Fibroblast of mammary gland (primary cell): ENCODE data around the gene CAD.

ENCODE experiments used
- DNase-seq: peaks from one replicate; pipeline ENCODE4 v3.0.0-alpha.2; 2010; ENCODE audit warnings: low read depth
- H3K4me3 ChIP-seq: 2 replicates; pipeline ENCODE4 v1.5.1; 2011; ENCODE audit warnings: low read depth, mild to moderate bottlenecking, low read length, moderate library complexity; ENCODE audit not compliant: control insufficient read depth
- TF ChIP-seq, protein P1 (sequence below): conservative IDR thresholded peaks from 2 replicates; pipeline ENCODE4 v1.5.1; 2011; ENCODE audit warnings: low read depth, low read length, inconsistent platforms; ENCODE audit not compliant: control insufficient read depth, insufficient read depth

Gene CAD

DNA sequence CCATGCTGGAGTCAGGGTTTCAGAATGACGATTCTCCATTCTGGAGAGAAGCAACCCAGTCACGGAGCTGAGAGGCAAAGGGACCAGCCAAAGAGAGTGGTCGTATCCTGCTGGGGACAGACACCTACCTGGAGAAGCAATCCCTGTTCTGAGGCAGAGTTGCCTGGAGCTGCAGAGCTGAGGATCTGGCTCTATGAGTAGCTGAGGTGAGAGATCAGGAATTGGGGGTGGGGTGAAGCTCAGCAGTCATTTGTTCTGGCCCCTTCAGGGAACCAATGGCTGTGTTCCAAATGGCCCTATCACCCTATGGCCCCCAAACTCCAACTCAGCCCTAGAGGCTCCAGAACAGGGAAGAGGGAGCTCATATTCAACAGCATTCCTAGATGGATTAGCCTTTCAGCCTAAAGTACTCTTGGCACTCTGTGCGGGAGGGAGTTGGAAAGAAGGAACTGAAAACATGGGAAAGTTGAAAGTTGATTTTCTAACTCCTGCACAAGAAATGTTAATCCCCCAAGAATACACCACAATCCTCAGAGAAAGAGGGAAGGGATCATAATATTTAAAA, 8.6 kb upstream of the CAD start:
- TF ChIP-seq, protein P1, sequence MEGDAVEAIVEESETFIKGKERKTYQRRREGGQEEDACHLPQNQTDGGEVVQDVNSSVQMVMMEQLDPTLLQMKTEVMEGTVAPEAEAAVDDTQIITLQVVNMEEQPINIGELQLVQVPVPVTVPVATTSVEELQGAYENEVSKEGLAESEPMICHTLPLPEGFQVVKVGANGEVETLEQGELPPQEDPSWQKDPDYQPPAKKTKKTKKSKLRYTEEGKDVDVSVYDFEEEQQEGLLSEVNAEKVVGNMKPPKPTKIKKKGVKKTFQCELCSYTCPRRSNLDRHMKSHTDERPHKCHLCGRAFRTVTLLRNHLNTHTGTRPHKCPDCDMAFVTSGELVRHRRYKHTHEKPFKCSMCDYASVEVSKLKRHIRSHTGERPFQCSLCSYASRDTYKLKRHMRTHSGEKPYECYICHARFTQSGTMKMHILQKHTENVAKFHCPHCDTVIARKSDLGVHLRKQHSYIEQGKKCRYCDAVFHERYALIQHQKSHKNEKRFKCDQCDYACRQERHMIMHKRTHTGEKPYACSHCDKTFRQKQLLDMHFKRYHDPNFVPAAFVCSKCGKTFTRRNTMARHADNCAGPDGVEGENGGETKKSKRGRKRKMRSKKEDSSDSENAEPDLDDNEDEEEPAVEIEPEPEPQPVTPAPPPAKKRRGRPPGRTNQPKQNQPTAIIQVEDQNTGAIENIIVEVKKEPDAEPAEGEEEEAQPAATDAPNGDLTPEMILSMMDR = no peak
- DNase-seq = no peak
- no peak overlapping the region for H3K4me3 ChIP-seq

DNA sequence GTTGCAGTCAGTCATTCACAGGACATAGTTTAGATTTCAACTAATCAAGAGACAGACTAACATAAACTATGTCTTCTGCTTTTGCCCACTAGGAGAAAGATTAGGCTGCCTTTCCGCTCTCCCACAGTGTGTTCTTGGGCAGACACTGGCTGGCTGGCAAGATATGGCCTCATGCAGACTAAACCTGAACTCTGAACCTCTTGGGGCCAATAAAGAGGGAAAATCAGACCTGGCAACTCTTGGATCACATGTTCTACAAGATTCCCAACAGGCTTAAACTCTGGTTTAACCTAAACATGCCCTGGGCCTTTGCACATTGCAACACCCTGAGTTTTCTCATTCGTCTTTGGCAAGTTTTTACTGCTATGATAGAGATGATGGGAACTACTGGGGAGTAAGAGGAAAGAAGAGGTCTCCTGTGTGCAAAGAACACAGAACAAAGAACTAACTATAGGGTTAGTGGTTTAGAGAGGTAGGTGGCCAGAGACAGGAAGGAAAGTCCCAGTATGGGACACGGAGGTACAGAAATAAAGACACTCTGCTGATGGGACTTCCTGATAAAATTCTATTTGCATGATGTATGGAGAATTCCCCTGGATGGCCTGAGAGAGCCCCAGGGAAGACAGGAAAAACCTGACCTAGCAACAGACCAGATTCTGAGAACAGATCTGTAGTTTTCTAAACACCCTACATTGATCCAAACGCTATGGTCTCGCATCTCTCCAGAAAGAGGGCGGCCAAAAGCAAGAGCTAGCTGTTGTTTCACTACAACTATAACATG, 7.4 kb upstream of the CAD start:
- TF ChIP-seq, protein P1 = no peak
- DNase-seq = no peak
- H3K4me3 ChIP-seq = no peak overlapping the region

GRCh38 chr2:27211241-27211942, 5.8 kb upstream of the CAD start:
- DNase-seq = peak; percentile 6
- peak overlapping the region; percentile 82 for H3K4me3 ChIP-seq
- TF ChIP-seq, protein P1 = no peak

DNA sequence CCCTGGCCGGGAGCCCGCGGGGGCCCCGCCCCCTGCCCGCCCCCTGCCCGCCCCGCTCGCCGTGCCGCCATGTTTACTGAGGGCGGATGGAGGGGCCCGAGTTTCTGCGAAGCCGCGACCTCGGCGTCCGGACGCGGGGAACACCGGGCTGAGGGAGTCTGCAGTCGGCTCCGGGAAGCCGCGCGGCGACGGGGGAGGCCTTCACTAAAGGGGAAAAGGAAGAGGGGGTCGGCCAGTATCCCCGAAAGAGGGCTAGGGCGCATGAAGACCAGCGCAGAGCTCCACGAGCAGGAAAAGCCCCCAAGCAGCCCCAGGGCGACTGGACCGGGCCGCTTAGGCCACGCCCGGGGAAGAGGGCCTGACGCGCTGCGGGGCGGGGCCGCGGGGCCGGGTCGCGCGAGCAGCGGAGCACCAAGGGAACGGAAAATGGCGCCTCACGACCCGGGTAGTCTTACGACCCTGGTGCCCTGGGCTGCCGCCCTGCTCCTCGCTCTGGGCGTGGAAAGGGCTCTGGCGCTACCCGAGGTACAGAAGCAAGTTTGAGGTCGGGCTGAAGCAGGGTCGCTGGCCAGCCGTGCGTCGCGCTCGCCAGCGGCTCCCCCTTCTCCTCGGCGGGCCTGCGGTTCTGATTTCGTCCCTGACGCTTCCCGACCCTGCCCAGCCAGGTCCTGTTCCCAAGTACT, 5.1 kb upstream of the CAD start, which contains the start of the genes ATRAID and SLC5A6:
ATRAID (plus strand) TSS at position 99 of the 683 bp plus-strand sequence; CDS start at position 427, 328 bp downstream.
SLC5A6 (minus strand) TSS at position 326 of the 683 bp plus-strand sequence. CDS start 4,618 bp downstream, outside the sequence.
- H3K4me3 ChIP-seq = peak within 1 kb of the TSS; percentile 82
- TF ChIP-seq, protein P1 = no peak
- DNase-seq = peak; percentile 80

- H3K4me3 ChIP-seq = peak overlapping the region; percentile 82
- peak; percentile 82 for DNase-seq
- TF ChIP-seq, protein P1 = no peak
Observed at GRCh38 chr2:27212626-27213471, 4.3 kb upstream of the CAD start.
